ENCODE results near the gene DCDC1. TPM values are rescaled to one million over a fixed set of nuclear protein-coding genes. Genes with fewer than 3 reads are reported as not detected.

The DCDC1 gene
- polyA plus RNA-seq, 2 of the 4 experiments (the other 2 are of a cell fraction) = 2.8 to 9.5 TPM

DNA sequence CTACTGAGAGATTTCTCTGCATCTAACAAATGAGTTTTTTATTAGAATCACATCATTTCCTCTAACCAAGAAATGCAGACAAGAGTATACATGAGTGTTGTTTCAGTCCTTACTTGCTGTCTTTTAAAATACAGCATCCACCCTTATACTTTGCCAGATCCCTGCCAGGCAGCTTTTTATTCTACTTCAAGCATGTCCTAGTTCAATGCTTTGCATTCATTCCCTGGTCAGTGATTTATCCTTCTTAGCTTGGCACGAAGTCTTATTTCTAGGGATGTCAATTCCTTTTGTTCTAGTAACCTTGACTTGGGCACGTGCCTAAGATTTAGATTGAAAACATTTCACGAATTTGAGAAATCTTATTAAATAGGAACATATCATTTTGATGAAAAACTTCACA lies 476.2 kb downstream of the DCDC1 start:
- Histone ChIP-seq H3K4me3 (no peak overlapping the region), H3K27ac (no peak overlapping the region), H3K9me3 (no peaks in the 10 kb centered on the region), H3K4me2 (no peak overlapping the region), H3K4me1 (no peaks in the 10 kb centered on the region)
- no peak for ATAC-seq
- TF ChIP-seq CHD2 (IDR thresholded peaks at IDR 0.05; ENCODE audit: low read length, partially characterized antibody) = no peak
- TF ChIP-seq SMC3 (IDR thresholded peaks at IDR 0.05) = no peak
- TF ChIP-seq, protein P1, sequence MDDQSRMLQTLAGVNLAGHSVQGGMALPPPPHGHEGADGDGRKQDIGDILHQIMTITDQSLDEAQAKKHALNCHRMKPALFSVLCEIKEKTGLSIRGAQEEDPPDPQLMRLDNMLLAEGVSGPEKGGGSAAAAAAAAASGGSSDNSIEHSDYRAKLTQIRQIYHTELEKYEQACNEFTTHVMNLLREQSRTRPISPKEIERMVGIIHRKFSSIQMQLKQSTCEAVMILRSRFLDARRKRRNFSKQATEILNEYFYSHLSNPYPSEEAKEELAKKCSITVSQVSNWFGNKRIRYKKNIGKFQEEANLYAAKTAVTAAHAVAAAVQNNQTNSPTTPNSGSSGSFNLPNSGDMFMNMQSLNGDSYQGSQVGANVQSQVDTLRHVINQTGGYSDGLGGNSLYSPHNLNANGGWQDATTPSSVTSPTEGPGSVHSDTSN (IDR thresholded peaks at IDR 0.05) = no peak
- no peak for TF ChIP-seq CTCF (IDR thresholded peaks at IDR 0.05)
- TF ChIP-seq HDAC2 (IDR thresholded peaks at IDR 0.05) = no peak
- no peak for TF ChIP-seq ZFP36 (IDR thresholded peaks at IDR 0.05; ENCODE audit: borderline replicate concordance, partially characterized antibody)
- TF ChIP-seq MAFK (IDR thresholded peaks at IDR 0.05; ENCODE audit: partially characterized antibody) = no peak
- TF ChIP-seq KDM1A (IDR thresholded peaks at IDR 0.05; ENCODE audit: low read depth) = no peak
- no peak for TF ChIP-seq GATA3 (IDR thresholded peaks at IDR 0.05; ENCODE audit: borderline replicate concordance)
- no peak for TF ChIP-seq FOXS1 (CRISPR knock-in tag; IDR thresholded peaks at IDR 0.05)
- TF ChIP-seq ZSCAN20 (CRISPR knock-in tag; IDR thresholded peaks at IDR 0.05) = no peak
- no peak for TF ChIP-seq CBX8 (IDR thresholded peaks at IDR 0.05)
- no peak for TF ChIP-seq HOXB5 (CRISPR knock-in tag; IDR thresholded peaks at IDR 0.05)
- no peak for TF ChIP-seq ELK1 (IDR thresholded peaks at IDR 0.05; ENCODE audit: low read depth, low read length)
- DNase-seq (ENCODE audit: low read depth in 1 of 2, low spot score in 1 of 2) = no peak
- ChIA-PET POLR2A (no interaction called here), CTCF (no interaction called here)
- WGBS (ENCODE audit: missing lambda C conversion rate) = 13% methylated on average over 3 of the region's 3 CpGs
- no peak for FAIRE-seq

DNA sequence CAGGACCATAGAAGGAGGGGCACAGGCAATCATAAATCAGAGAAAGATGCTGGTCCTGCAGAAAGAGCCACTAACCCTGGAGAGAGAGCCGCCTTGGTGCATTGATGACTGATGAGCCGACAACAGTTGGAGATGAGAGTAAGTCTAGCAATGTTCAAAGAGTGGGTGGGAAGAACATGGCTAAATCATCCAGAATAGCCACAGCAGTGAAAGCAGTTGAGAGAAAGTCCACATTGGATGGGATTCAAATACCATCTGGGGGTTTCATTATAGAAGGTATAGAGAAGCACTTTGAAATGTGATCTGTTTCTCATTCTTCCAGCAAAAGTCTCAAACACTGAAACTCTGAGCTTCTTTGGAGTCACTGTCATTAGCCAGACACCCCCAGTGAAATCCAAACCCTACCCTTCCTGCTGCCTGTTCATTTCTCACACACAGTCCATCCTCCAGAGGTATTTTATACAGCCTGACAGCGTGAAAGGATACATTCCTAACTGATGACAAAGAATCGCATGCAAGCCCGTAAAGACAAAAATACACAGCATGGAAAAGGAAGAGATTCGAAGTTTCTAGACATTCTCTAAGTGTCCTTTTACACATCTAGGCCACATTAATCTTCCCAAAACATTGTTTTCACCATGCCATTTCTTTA lies 480.3 kb downstream of the DCDC1 start:
- ChIA-PET POLR2A (no interaction called here), CTCF (no interaction called here)
- no peaks in the 10 kb centered on the region for H3K9me3 ChIP-seq
- 57% methylated on average over 6 of the region's 6 CpGs for WGBS (ENCODE audit: missing lambda C conversion rate)
- ATAC-seq = no peak
- no peak overlapping the region for H3K4me3 ChIP-seq
- no peak for DNase-seq (ENCODE audit: low read depth in 1 of 2, low spot score in 1 of 2)
- FAIRE-seq = no peak
- H3K4me1 ChIP-seq = no peaks in the 10 kb centered on the region
- no peak overlapping the region for H3K4me2 ChIP-seq
- H3K27ac ChIP-seq = no peak overlapping the region
- TF ChIP-seq KDM1A (IDR thresholded peaks at IDR 0.05; ENCODE audit: low read depth) (no peak), POLR2AphosphoS2 (conservative IDR thresholded peaks at IDR 0.05; ENCODE audit: low read length) (no peak), RAD21 (conservative IDR thresholded peaks at IDR 0.05 in 1 of 2, IDR thresholded peaks at IDR 0.05 in 1 of 2) (no peak), ZC3H11A (IDR thresholded peaks at IDR 0.05) (no peak), HOXB13 (CRISPR knock-in tag; IDR thresholded peaks at IDR 0.05; ENCODE audit: low read depth) (no peak), FOSL2 (IDR thresholded peaks at IDR 0.05) (no peak), FOSL2 (CRISPR knock-in tag; IDR thresholded peaks at IDR 0.05) (no peak), RARB (CRISPR knock-in tag; IDR thresholded peaks at IDR 0.05) (no peak), BHLHE40 (IDR thresholded peaks at IDR 0.05; ENCODE audit: low read depth, low read length) (no peak), RCOR1 (IDR thresholded peaks at IDR 0.05; ENCODE audit: low read depth, low read length) (no peak), POLR2A (IDR thresholded peaks at IDR 0.05; ENCODE audit: low read length) (no peak), CEBPB (IDR thresholded peaks at IDR 0.05) (no peak), CTCF (IDR thresholded peaks at IDR 0.05) (no peak), EHF (CRISPR knock-in tag; IDR thresholded peaks at IDR 0.05) (no peak), SMC3 (IDR thresholded peaks at IDR 0.05) (no peak), CBX8 (IDR thresholded peaks at IDR 0.05) (no peak), NFE2L2 (conservative IDR thresholded peaks at IDR 0.05; ENCODE audit: low read length) (no peak), HDAC2 (IDR thresholded peaks at IDR 0.05) (no peak)
- TF ChIP-seq, protein P2, sequence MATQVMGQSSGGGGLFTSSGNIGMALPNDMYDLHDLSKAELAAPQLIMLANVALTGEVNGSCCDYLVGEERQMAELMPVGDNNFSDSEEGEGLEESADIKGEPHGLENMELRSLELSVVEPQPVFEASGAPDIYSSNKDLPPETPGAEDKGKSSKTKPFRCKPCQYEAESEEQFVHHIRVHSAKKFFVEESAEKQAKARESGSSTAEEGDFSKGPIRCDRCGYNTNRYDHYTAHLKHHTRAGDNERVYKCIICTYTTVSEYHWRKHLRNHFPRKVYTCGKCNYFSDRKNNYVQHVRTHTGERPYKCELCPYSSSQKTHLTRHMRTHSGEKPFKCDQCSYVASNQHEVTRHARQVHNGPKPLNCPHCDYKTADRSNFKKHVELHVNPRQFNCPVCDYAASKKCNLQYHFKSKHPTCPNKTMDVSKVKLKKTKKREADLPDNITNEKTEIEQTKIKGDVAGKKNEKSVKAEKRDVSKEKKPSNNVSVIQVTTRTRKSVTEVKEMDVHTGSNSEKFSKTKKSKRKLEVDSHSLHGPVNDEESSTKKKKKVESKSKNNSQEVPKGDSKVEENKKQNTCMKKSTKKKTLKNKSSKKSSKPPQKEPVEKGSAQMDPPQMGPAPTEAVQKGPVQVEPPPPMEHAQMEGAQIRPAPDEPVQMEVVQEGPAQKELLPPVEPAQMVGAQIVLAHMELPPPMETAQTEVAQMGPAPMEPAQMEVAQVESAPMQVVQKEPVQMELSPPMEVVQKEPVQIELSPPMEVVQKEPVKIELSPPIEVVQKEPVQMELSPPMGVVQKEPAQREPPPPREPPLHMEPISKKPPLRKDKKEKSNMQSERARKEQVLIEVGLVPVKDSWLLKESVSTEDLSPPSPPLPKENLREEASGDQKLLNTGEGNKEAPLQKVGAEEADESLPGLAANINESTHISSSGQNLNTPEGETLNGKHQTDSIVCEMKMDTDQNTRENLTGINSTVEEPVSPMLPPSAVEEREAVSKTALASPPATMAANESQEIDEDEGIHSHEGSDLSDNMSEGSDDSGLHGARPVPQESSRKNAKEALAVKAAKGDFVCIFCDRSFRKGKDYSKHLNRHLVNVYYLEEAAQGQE (IDR thresholded peaks at IDR 0.05) = no peak
- TF ChIP-seq, protein P1 (IDR thresholded peaks at IDR 0.05) = no peak

Measured in A549 (cell line).